B cell (primary cell): ENCODE results near the gene KRT222. TPM values are rescaled to one million over a fixed set of nuclear protein-coding genes. Genes with fewer than 3 reads are reported as not detected.

ENCODE experiments used
- ATAC-seq: fragments of 200-7000 bp; cut with Tn5 transposase; one replicate; pipeline ENCODE4 v1.10.0; 2021; ENCODE audit warnings: low read depth, mild to moderate bottlenecking, moderate number of reproducible peaks, moderate library complexity
- CTCF ChIA-PET: fragments of 350-600 bp; sonication (Branson Sonifier 250); formaldehyde crosslinking; loops from one replicate; lab custom pipeline; 2021; ENCODE audit warnings: antibody characterized with exemption, inconsistent platforms; lab: Charles Lee
- POLR2A ChIA-PET: fragments of 350-600 bp; sonication (Branson Sonifier 250); formaldehyde crosslinking; loops from one replicate; lab custom pipeline; 2021; ENCODE audit warnings: antibody characterized with exemption; lab: Charles Lee
- DNase-seq: peaks from one replicate; pipeline ENCODE4 v3.0.0; 2013
- H2AFZ ChIP-seq: 2 replicates; pipeline ENCODE4 v1.6.1; 2012; ENCODE audit warnings: mild to moderate bottlenecking, low read depth, low read length; ENCODE audit not compliant: insufficient read depth, poor library complexity, severe bottlenecking
- H3K27ac ChIP-seq, 2 donors: 1 replicate in 1 of 2; 2 replicates in 1 of 2; pipeline ENCODE4 v1.5.1; 2012 to 2013; ENCODE audit warnings: low read length in 2 of 2, mild to moderate bottlenecking in 2 of 2, moderate library complexity in 1 of 2
- H3K27me3 ChIP-seq, 4 experiments: fragments of 200-600 bp in 1 of 4; sonication (generic) in 1 of 4; replicated peaks in 1 of 4; 1 replicate in 2 of 4; 2 replicates in 2 of 4; pipeline versions ENCODE4 v1.6.1 to v1.7.0; 2013 to 2016; ENCODE audit warnings: low read length in 3 of 4, mild to moderate bottlenecking in 2 of 4, mixed read lengths in 1 of 4, moderate library complexity in 1 of 4; ENCODE audit not compliant: insufficient read depth in 4 of 4, control insufficient read depth in 3 of 4; ENCODE audit errors: control extremely low read depth in 1 of 4
- H3K36me3 ChIP-seq, 2 experiments: replicated peaks in 1 of 2; 1 replicate in 1 of 2; 2 replicates in 1 of 2; pipeline versions ENCODE4 v1.6.1 to v1.7.1; 2013; ENCODE audit warnings: low read length in 1 of 2; ENCODE audit not compliant: insufficient read depth in 2 of 2, control insufficient read depth in 1 of 2; ENCODE audit errors: control extremely low read depth in 1 of 2, extremely low read depth in 1 of 2
- H3K4me1 ChIP-seq, 2 donors: fragments of 200-600 bp in 1 of 2; sonication (generic) in 1 of 2; 1 replicate in 1 of 2; 2 replicates in 1 of 2; pipeline versions ENCODE4 v1.5.1 to v1.6.1; 2013 to 2017; ENCODE audit warnings: low read length in 2 of 2; ENCODE audit not compliant: control insufficient read depth in 2 of 2, insufficient read depth in 2 of 2
- H3K4me2 ChIP-seq: replicated peaks from 2 replicates; pipeline ENCODE3; 2012; ENCODE audit warnings: mild to moderate bottlenecking, low read depth, low read length; ENCODE audit not compliant: poor library complexity, severe bottlenecking
- H3K4me3 ChIP-seq, 5 experiments: fragments of 200-600 bp in 1 of 5; sonication (generic) in 1 of 5; 1 replicate in 3 of 5; 2 replicates in 2 of 5; pipeline versions ENCODE4 v1.5.1 to v1.7.0; 2011 to 2016; ENCODE audit warnings: low read length in 4 of 5, mild to moderate bottlenecking in 4 of 5, low read depth in 2 of 5, control low read depth in 1 of 5, moderate library complexity in 1 of 5; ENCODE audit not compliant: insufficient read depth in 1 of 5; ENCODE audit errors: control extremely low read depth in 1 of 5, extremely low read depth in 1 of 5
- H3K79me2 ChIP-seq: fragments of 200-600 bp; sonication (generic); one replicate; pipeline ENCODE4 v1.6.0; 2016; ENCODE audit warnings: low read length; ENCODE audit not compliant: control insufficient read depth, insufficient read depth
- H3K9ac ChIP-seq: fragments of 200-600 bp; sonication (generic); 2 replicates; pipeline ENCODE4 v1.6.1; 2017; ENCODE audit warnings: mild to moderate bottlenecking, low read length, moderate library complexity
- H3K9me3 ChIP-seq, 3 donors: one replicate each; pipeline versions ENCODE4 v1.6.1 to v1.7.1; 2013; ENCODE audit warnings: low read length in 2 of 3; ENCODE audit not compliant: control insufficient read depth in 2 of 3, insufficient read depth in 1 of 3; ENCODE audit errors: control extremely low read depth in 1 of 3
- H4K20me1 ChIP-seq: 2 replicates; pipeline ENCODE4 v1.6.0; 2012; ENCODE audit warnings: mild to moderate bottlenecking, low read length; ENCODE audit not compliant: insufficient read depth, control insufficient read depth, poor library complexity, severe bottlenecking
- H3K27ac Mint-ChIP-seq: one replicate; pipeline ENCODE4 v1.8.0; 2021; ENCODE audit warnings: mixed read lengths
- H3K27me3 Mint-ChIP-seq: one replicate; pipeline ENCODE4 v1.8.0; 2021; ENCODE audit warnings: mixed read lengths
- H3K4me1 Mint-ChIP-seq: one replicate; pipeline ENCODE4 v1.8.0; 2021; ENCODE audit warnings: mixed read lengths
- H3K4me3 Mint-ChIP-seq: one replicate; pipeline ENCODE4 v1.8.0; 2021; ENCODE audit warnings: mixed read lengths
- H3K9me3 Mint-ChIP-seq: one replicate; pipeline ENCODE4 v1.8.0; 2022; ENCODE audit warnings: mixed read lengths; ENCODE audit not compliant: insufficient read depth
- EZH2 ChIP-seq: IDR thresholded peaks from 2 replicates; pipeline ENCODE4 v1.6.1; 2012; ENCODE audit warnings: borderline replicate concordance, low read depth, mild to moderate bottlenecking, moderate library complexity, low read length; ENCODE audit not compliant: insufficient read depth, poor library complexity, severe bottlenecking
- WGBS: methylation state at CpG from one replicate; pipeline ENCODE4 v1.1.5; 2013; ENCODE audit warnings: missing lambda C conversion rate; ENCODE audit not compliant: insufficient coverage; 5-methylcytosine and 5-hydroxymethylcytosine counted together
- intact Hi-C: fragments of 100-400 bp; cut with micrococcal nuclease; formaldehyde crosslinking; loops from one replicate; pipeline ENCODE4 v1.10.0; 2022
- polyA plus RNA-seq: library from polyadenylated mRNA; depleted of rRNA; stranded (reverse); fragments of >200 nt; gene quantifications from 2 replicates; pipeline ENCODE4 v1.2.3, GENCODE V29; 2012
- total RNA-seq, 2 donors: library from RNA; stranded (reverse); fragments of 120-200 nt in 1 of 2; gene quantifications; 1 replicate in 1 of 2; 2 replicates in 1 of 2; pipeline versions ENCODE4 v1.2.3 to v1.2.4, GENCODE V29; 2013 to 2022
- TF ChIP-seq, protein P1 (sequence below): fragments of 200-600 bp; IDR thresholded peaks from one replicate; pipeline ENCODE4 v1.8.0; 2022; ENCODE audit warnings: antibody characterized with exemption, mild to moderate bottlenecking

Gene KRT222
- total and polyA plus RNA-seq, 2 donors (not counting 1 experiment from before 2014, with no cell fraction given) = not detected

DNA sequence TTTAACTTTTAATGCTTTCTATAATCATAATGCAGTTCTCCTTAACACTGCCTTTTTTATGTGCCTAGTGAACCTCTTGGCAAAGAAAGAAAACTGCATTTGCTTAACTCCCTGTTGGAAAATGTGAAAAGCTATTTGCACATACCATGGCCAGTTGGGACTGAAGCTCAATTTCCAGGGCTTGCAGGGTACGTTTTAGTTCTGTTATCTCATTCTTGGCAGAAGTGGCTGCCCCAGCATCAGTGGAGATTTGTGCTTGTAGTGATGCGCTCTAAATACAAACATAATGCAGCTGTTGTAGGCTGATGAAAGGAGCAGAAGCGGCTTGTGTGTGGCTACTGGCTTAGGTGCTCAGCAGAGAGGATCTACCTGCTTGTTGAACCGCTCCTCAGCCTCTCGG is 34.9 kb upstream of the KRT222 start:
- no peak overlapping the region for H2AFZ ChIP-seq
- no peaks in the 10 kb centered on the region for H3K4me1 ChIP-seq
- POLR2A ChIA-PET = no interaction called here
- no peaks in the 10 kb centered on the region for H3K9me3 Mint-ChIP-seq
- H3K27ac Mint-ChIP-seq = no peak overlapping the region
- H4K20me1 ChIP-seq = no peaks in the 10 kb centered on the region
- peaks cover 45% of the 10 kb centered on the region for H3K27me3 Mint-ChIP-seq
- intact Hi-C loops = no loop called here
- 100% methylated on average over 3 of the region's 5 CpGs for WGBS
- DNase-seq (no peak), ATAC-seq (no peak)
- no peaks in the 10 kb centered on the region for H3K4me1 Mint-ChIP-seq
- H3K27ac ChIP-seq = no peak overlapping the region
- H3K79me2 ChIP-seq = no peaks in the 10 kb centered on the region
- no peaks in the 10 kb centered on the region for H3K36me3 ChIP-seq
- CTCF ChIA-PET = no interaction called here
- no peak overlapping the region for H3K4me2 ChIP-seq
- H3K9me3 ChIP-seq = no peaks in the 10 kb centered on the region
- no peak overlapping the region for H3K4me3 Mint-ChIP-seq
- H3K9ac ChIP-seq = no peak overlapping the region
- TF ChIP-seq EZH2 = no peak
- TF ChIP-seq, protein P1, sequence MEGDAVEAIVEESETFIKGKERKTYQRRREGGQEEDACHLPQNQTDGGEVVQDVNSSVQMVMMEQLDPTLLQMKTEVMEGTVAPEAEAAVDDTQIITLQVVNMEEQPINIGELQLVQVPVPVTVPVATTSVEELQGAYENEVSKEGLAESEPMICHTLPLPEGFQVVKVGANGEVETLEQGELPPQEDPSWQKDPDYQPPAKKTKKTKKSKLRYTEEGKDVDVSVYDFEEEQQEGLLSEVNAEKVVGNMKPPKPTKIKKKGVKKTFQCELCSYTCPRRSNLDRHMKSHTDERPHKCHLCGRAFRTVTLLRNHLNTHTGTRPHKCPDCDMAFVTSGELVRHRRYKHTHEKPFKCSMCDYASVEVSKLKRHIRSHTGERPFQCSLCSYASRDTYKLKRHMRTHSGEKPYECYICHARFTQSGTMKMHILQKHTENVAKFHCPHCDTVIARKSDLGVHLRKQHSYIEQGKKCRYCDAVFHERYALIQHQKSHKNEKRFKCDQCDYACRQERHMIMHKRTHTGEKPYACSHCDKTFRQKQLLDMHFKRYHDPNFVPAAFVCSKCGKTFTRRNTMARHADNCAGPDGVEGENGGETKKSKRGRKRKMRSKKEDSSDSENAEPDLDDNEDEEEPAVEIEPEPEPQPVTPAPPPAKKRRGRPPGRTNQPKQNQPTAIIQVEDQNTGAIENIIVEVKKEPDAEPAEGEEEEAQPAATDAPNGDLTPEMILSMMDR = no peak
- peaks cover 0 to 11% (median 8%) of the 10 kb centered on the region in 4 experiments for H3K27me3 ChIP-seq
- H3K4me3 ChIP-seq = no peak overlapping the region

- TF ChIP-seq, protein P1 = no peak
- TF ChIP-seq EZH2 = no peak
- Histone ChIP-seq H3K4me3 (no peak overlapping the region), H3K4me1 (no peaks in the 10 kb centered on the region), H3K27ac (no peak overlapping the region), H3K79me2 (no peaks in the 10 kb centered on the region), H3K9me3 (no peaks in the 10 kb centered on the region), H3K27me3 (peaks cover 0 to 11% (median 6%) of the 10 kb centered on the region in 4 experiments), H3K9ac (no peak overlapping the region), H4K20me1 (no peaks in the 10 kb centered on the region), H2AFZ (no peak overlapping the region), H3K4me2 (no peak overlapping the region), H3K36me3 (no peaks in the 10 kb centered on the region)
- intact Hi-C loops = no loop called here
- POLR2A ChIA-PET = no interaction called here
- 86% methylated on average over 3 of the region's 9 CpGs for WGBS
- Mint-ChIP-seq H3K9me3 (no peaks in the 10 kb centered on the region), H3K4me3 (no peak overlapping the region), H3K27me3 (peaks cover 45% of the 10 kb centered on the region), H3K4me1 (no peaks in the 10 kb centered on the region), H3K27ac (no peak overlapping the region)
- DNase-seq (no peak), ATAC-seq (no peak)
- CTCF ChIA-PET = no interaction called here
These were observed 34.4 kb upstream of the KRT222 start for GRCh38 chr17:40699371-40699770.
